Uterus (tissue), 4 donors: ENCODE measurements around the gene HILPDA. TPM values are rescaled to one million over a fixed set of nuclear protein-coding genes. Genes with fewer than 3 reads are reported as not detected.

Source experiments
- DNase-seq, 2 donors: peaks; one replicate each; pipeline ENCODE4 v3.0.0-alpha.2; 2019 to 2020
- H3K27ac ChIP-seq, 2 donors: fragments of 200-600 bp; sonication (generic); 1 replicate in 1 of 2; 2 replicates in 1 of 2; pipeline ENCODE4 v1.5.1; 2016 to 2018
- H3K27me3 ChIP-seq, 2 donors: fragments of 200-600 bp; sonication (generic); one replicate each; pipeline ENCODE4 v1.5.1; 2018 to 2019; ENCODE audit warnings: control low read depth in 1 of 2
- H3K36me3 ChIP-seq, 2 donors: fragments of 200-600 bp; sonication (generic); one replicate each; pipeline ENCODE4 v1.5.1; 2019; ENCODE audit warnings: control low read depth in 1 of 2
- H3K4me1 ChIP-seq, 2 donors: fragments of 200-600 bp; sonication (generic); one replicate each; pipeline ENCODE4 v1.5.1; 2018 to 2019; ENCODE audit warnings: control low read depth in 1 of 2
- H3K4me3 ChIP-seq, 2 donors: fragments of 200-600 bp; sonication (generic); 1 replicate in 1 of 2; 2 replicates in 1 of 2; pipeline ENCODE4 v1.5.1; 2018 to 2019; ENCODE audit warnings: mild to moderate bottlenecking in 1 of 2
- H3K9me3 ChIP-seq, 2 donors: fragments of 200-600 bp; sonication (generic); one replicate each; pipeline ENCODE4 v1.5.1; 2019; ENCODE audit warnings: control low read depth in 1 of 2
- CTCF ChIP-seq, 4 experiments: fragments of 200-600 bp in 2 of 4; fragments of 450-650 bp in 2 of 4; sonication (generic) in 2 of 4; IDR thresholded peaks; one replicate each; pipeline ENCODE4 v1.5.1; 2016 to 2019; ENCODE audit warnings: antibody characterized with exemption in 4 of 4, mild to moderate bottlenecking in 2 of 4, moderate library complexity in 1 of 4
- POLR2A ChIP-seq, 2 donors: fragments of 450-650 bp; IDR thresholded peaks; one replicate each; pipeline ENCODE4 v1.6.1; 2016; ENCODE audit warnings: antibody characterized with exemption in 2 of 2, mild to moderate bottlenecking in 1 of 2, moderate library complexity in 1 of 2
- intact Hi-C: fragments of 100-400 bp; cut with DNase I; formaldehyde crosslinking; loops from one replicate; pipeline ENCODE4 v1.15.1; 2023; ENCODE audit warnings: low total_unique reads
- total RNA-seq, 4 donors: library from RNA; depleted of rRNA in 3 of 4; stranded (reverse); fragments of >200 nt in 3 of 4; gene quantifications; one replicate each; pipeline versions ENCODE4 v1.1.0 to v1.2.4, GENCODE V29; 2014 to 2023
- donor health status: DM: yes; HTN: yes; CAD: no.

Gene HILPDA
- total RNA-seq, 4 donors from 2014 or later: 14.4 to 55.6 (median 31.3) TPM

DNA sequence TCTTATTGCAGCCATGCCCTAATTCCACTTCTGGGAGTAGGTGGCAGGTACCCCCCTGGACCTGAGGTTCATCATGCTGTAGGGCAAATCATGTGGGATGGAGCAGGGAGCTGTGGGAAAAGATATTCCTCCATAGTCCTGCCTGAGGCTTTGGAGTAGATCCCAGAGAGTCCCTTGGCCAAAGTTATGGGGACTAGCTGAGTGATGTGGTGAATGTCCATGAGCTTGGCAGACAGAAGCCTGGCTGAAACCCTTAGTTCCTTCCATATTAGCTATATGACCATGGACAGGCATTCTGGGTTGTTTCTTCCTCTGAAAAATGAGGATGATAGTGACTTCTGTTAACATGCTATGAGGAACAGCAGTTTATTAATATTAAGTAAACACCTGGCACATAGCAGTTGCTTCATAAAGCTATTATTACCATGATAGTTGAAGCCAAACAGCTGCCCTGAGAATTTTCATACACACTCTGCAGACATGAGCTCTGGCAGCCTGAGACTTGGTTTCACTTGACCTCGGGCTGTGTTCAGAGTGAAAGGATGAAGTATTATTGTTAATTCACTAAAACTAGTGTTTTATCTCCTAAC is 30.9 kb upstream of the HILPDA start:
- no peaks in the 10 kb centered on the region for H3K36me3 ChIP-seq
- no peaks in the 10 kb centered on the region for H3K9me3 ChIP-seq
- H3K4me3 ChIP-seq: no peak overlapping the region
- no peak for DNase-seq
- H3K27me3 ChIP-seq: no peaks in the 10 kb centered on the region
- no peak for TF ChIP-seq POLR2A (IDR thresholded peaks at IDR 0.05)
- no peak for TF ChIP-seq CTCF (IDR thresholded peaks at IDR 0.05)
- intact Hi-C loops: loop anchor here (5.0 kb wide), 1 partner anchor 38 kb away; no protein-coding TSS in a partner anchor
- H3K27ac ChIP-seq: no peak overlapping the region
- H3K4me1 ChIP-seq: no peaks in the 10 kb centered on the region

- H3K4me3 ChIP-seq: no peak overlapping the region
- no peak overlapping the region for H3K27ac ChIP-seq
- peak; percentile 70 to 72 for DNase-seq
- H3K36me3 ChIP-seq: no peaks in the 10 kb centered on the region
- TF ChIP-seq POLR2A (IDR thresholded peaks at IDR 0.05): no peak
- TF ChIP-seq CTCF (IDR thresholded peaks at IDR 0.05): peak; percentile 65 to 77 (median 72)
- H3K27me3 ChIP-seq: no peaks in the 10 kb centered on the region
- no peaks in the 10 kb centered on the region for H3K4me1 ChIP-seq
- no peaks in the 10 kb centered on the region for H3K9me3 ChIP-seq
- intact Hi-C loops: no loop called here
These were observed 29.8 kb upstream of the HILPDA start for GRCh38 chr7:128425850-128426249.

DNA sequence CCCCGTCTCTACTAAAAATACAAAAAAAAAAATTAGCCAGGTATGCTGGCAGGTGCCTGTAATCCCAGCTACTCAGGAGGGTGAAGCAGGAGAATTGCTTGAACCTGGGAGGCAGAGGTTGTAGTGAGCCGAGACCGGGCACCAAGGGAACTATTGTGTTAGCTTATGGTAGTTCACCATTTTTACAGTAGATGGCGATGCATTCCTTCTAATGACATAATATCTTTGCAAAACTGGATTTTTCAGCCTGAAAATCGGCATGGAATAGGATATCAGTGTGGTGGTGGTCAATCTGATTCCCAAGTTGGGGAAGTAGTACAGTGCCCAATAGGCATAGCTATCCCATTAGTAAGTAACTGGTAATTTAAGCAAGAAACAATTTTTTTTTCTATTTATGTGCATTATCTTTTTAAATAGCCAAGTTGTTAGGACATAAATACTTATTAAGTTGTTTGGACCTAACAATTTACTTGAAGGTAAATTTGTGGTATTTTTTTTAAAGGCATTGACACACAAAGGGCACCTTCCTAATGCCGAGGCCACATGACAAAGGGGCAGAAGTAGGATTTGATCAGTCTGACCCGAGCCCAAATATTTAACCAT is 28.3 kb upstream of the HILPDA start:
- intact Hi-C loops: no loop called here
- H3K9me3 ChIP-seq: no peaks in the 10 kb centered on the region
- no peaks in the 10 kb centered on the region for H3K36me3 ChIP-seq
- H3K4me3 ChIP-seq: no peak overlapping the region
- no peaks in the 10 kb centered on the region for H3K4me1 ChIP-seq
- no peak for DNase-seq
- H3K27ac ChIP-seq: no peak overlapping the region
- no peak for TF ChIP-seq POLR2A (IDR thresholded peaks at IDR 0.05)
- TF ChIP-seq CTCF (IDR thresholded peaks at IDR 0.05): peak; percentile 76 to 94 (median 86)
- no peaks in the 10 kb centered on the region for H3K27me3 ChIP-seq

DNA sequence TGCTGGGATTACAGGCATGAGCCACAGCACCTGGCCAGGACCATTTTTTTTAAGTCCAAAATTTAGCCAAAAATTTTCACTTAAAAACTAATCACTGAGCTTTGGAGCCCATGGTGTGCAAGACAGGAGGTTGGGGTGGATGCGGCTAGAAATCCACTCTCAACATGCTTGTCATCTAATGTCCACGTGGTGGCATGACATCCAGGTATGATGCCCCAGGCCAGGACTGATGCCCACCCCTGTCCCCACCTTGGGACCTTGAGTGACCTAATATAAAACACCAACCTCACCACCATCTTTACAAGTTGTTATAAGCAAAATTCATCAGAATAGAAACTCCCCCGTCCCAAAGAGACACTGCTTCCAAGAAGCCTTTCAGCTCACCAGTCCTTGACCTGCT is 25.5 kb upstream of the HILPDA start:
- Histone ChIP-seq H3K27ac (no peak overlapping the region), H3K27me3 (no peaks in the 10 kb centered on the region), H3K4me3 (no peak overlapping the region), H3K36me3 (no peaks in the 10 kb centered on the region), H3K9me3 (no peaks in the 10 kb centered on the region), H3K4me1 (no peaks in the 10 kb centered on the region)
- TF ChIP-seq POLR2A (IDR thresholded peaks at IDR 0.05) (no peak), CTCF (IDR thresholded peaks at IDR 0.05) (no peak)
- intact Hi-C loops: no loop called here
- no peak for DNase-seq

DNA sequence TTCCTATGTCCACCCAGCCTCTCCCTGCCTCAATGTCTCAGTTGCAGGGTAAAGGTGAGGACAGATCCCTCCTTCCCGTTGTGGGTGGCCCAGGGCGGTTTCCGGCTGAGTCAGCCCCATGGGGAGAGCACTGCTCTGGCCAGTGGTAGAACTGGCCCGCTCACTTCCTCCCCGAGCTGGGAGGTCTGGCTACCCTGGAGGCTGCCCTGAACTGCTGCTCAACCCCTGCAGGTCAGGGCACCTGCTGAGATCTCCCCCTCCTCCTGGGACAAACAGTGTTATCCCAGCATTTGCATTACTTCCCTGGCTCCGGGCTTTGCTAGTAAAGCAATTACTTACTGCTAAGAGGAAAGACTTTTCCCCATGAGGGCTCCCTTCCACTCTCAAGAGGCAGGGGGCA is 24.5 kb upstream of the HILPDA start:
- Histone ChIP-seq H3K4me3 (no peak overlapping the region), H3K4me1 (no peaks in the 10 kb centered on the region), H3K27ac (no peak overlapping the region), H3K27me3 (no peaks in the 10 kb centered on the region), H3K9me3 (no peaks in the 10 kb centered on the region), H3K36me3 (no peaks in the 10 kb centered on the region)
- TF ChIP-seq CTCF (IDR thresholded peaks at IDR 0.05): no peak
- TF ChIP-seq POLR2A (IDR thresholded peaks at IDR 0.05): no peak
- intact Hi-C loops: no loop called here
- no peak for DNase-seq
